Esophagus muscularis mucosa (tissue), 4 donors: Measurements from ENCODE around the gene CTNND1. TPM values are rescaled to one million over a fixed set of nuclear protein-coding genes. Genes with fewer than 3 reads are reported as not detected.

Experiments
- DNase-seq: peaks from one replicate; pipeline ENCODE4 v3.0.0-alpha.2; 2017; ENCODE audit errors: extremely low spot score
- H3K27ac ChIP-seq, 4 donors: fragments of 200-600 bp; sonication (generic); replicated peaks in 1 of 4; 1 replicate in 3 of 4; 2 replicates in 1 of 4; pipeline ENCODE4 v1.5.1; 2016 to 2019; ENCODE audit warnings: mild to moderate bottlenecking in 1 of 4
- H3K27me3 ChIP-seq, 4 donors: fragments of 200-600 bp; sonication (generic); one replicate each; pipeline versions ENCODE4 v1.5.1 to v1.6.0; 2016 to 2019
- H3K36me3 ChIP-seq, 4 donors: fragments of 200-600 bp; sonication (generic); one replicate each; pipeline ENCODE4 v1.5.1; 2016 to 2019
- H3K4me1 ChIP-seq, 4 donors: fragments of 200-600 bp; sonication (generic); one replicate each; pipeline ENCODE4 v1.5.1; 2016 to 2019
- H3K4me3 ChIP-seq, 4 donors: fragments of 200-600 bp; sonication (generic); 1 replicate in 2 of 4; 2 replicates in 2 of 4; pipeline ENCODE4 v1.5.1; 2016 to 2019; ENCODE audit warnings: mild to moderate bottlenecking in 4 of 4, moderate library complexity in 1 of 4
- H3K9me3 ChIP-seq, 4 donors: fragments of 200-600 bp; sonication (generic); 1 replicate in 3 of 4; 2 replicates in 1 of 4; pipeline ENCODE4 v1.5.1; 2016 to 2019
- EP300 ChIP-seq: sonication (generic); formaldehyde crosslinking; IDR thresholded peaks from one replicate; pipeline ENCODE4 v1.6.1; 2017; ENCODE audit warnings: antibody characterized with exemption
- POLR2A ChIP-seq: fragments of 450-650 bp; IDR thresholded peaks from one replicate; pipeline ENCODE4 v1.6.1; 2017; ENCODE audit warnings: antibody characterized with exemption, moderate library complexity, mild to moderate bottlenecking, low read depth
- POLR2AphosphoS5 ChIP-seq, 2 donors: sonication (generic); formaldehyde crosslinking; IDR thresholded peaks; one replicate each; pipeline ENCODE4 v1.6.1; 2017; ENCODE audit warnings: antibody characterized with exemption in 2 of 2
- WGBS: methylation state at CpG from one replicate; pipeline ENCODE4 v1.1.5; 2018; 5-methylcytosine and 5-hydroxymethylcytosine counted together
- intact Hi-C: fragments of 100-400 bp; cut with DNase I; formaldehyde crosslinking; loops from one replicate; pipeline ENCODE4 v1.15.1; 2023
- total RNA-seq, 4 donors: library from RNA; depleted of rRNA; stranded (reverse); fragments of >200 nt; gene quantifications; one replicate each; pipeline versions ENCODE4 v1.1.0 to v1.2.1, GENCODE V29; 2016
- TF ChIP-seq, protein P1 (sequence below), 3 experiments: fragments of 200-600 bp in 2 of 3; fragments of 450-650 bp in 1 of 3; sonication (generic) in 2 of 3; IDR thresholded peaks; one replicate each; pipeline ENCODE4 v1.5.1; 2017 to 2019; ENCODE audit warnings: antibody characterized with exemption in 3 of 3, mild to moderate bottlenecking in 2 of 3, moderate library complexity in 1 of 3

The CTNND1 gene
- total RNA-seq, 4 donors from 2014 or later, result 78.1 to 101 (median 89.5) TPM

DNA sequence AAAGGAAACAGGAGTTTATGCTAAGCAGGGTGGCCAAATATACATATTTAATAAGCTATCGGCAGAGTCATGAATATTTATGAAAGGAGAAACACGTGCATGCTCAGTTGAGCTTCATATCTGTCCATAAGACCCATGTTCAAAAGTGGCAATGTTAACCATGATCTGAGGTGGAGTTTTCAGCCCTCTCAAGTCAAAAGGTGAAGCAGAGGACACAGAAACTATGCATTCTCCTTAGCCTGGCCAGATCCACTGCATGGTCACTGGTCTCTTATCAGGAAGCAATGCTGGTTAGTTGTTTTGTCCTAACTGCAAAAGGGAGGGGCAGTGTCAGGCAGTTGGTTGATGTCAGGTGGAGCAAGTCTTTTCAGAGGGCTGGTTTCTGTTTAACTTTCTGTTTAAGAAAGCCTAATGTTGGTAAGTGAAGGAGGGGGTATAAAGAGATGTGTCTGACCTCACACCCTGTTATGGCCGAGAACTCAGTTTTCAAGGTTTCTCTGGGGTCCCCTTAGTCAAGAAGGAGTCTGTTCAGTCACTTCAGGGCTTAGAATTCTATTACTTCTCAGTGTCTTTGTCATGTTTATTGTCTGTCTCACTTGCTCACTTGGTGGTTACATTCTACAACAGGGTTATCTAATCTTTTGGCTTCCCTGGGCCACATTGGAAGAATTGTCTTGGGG lies 25.8 kb upstream of the CTNND1 start:
- Histone ChIP-seq H3K4me1 (peaks cover 0 to 5% (median 3%) of the 10 kb centered on the region in 4 donors), H3K4me3 (no peak overlapping the region), H3K36me3 (peaks cover 6 to 50% (median 27%) of the 10 kb centered on the region in 4 donors), H3K27me3 (no peaks in the 10 kb centered on the region), H3K9me3 (no peaks in the 10 kb centered on the region), H3K27ac (no peak overlapping the region)
- intact Hi-C loops, result no loop called here
- no peak for DNase-seq
- WGBS, result 83% methylated on average over 3 of the region's 3 CpGs
- TF ChIP-seq POLR2AphosphoS5 (IDR thresholded peaks at IDR 0.05), result no peak
- TF ChIP-seq, protein P1, sequence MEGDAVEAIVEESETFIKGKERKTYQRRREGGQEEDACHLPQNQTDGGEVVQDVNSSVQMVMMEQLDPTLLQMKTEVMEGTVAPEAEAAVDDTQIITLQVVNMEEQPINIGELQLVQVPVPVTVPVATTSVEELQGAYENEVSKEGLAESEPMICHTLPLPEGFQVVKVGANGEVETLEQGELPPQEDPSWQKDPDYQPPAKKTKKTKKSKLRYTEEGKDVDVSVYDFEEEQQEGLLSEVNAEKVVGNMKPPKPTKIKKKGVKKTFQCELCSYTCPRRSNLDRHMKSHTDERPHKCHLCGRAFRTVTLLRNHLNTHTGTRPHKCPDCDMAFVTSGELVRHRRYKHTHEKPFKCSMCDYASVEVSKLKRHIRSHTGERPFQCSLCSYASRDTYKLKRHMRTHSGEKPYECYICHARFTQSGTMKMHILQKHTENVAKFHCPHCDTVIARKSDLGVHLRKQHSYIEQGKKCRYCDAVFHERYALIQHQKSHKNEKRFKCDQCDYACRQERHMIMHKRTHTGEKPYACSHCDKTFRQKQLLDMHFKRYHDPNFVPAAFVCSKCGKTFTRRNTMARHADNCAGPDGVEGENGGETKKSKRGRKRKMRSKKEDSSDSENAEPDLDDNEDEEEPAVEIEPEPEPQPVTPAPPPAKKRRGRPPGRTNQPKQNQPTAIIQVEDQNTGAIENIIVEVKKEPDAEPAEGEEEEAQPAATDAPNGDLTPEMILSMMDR (IDR thresholded peaks at IDR 0.05), result no peak
- TF ChIP-seq POLR2A, result no peak
- TF ChIP-seq EP300, result no peak

DNA sequence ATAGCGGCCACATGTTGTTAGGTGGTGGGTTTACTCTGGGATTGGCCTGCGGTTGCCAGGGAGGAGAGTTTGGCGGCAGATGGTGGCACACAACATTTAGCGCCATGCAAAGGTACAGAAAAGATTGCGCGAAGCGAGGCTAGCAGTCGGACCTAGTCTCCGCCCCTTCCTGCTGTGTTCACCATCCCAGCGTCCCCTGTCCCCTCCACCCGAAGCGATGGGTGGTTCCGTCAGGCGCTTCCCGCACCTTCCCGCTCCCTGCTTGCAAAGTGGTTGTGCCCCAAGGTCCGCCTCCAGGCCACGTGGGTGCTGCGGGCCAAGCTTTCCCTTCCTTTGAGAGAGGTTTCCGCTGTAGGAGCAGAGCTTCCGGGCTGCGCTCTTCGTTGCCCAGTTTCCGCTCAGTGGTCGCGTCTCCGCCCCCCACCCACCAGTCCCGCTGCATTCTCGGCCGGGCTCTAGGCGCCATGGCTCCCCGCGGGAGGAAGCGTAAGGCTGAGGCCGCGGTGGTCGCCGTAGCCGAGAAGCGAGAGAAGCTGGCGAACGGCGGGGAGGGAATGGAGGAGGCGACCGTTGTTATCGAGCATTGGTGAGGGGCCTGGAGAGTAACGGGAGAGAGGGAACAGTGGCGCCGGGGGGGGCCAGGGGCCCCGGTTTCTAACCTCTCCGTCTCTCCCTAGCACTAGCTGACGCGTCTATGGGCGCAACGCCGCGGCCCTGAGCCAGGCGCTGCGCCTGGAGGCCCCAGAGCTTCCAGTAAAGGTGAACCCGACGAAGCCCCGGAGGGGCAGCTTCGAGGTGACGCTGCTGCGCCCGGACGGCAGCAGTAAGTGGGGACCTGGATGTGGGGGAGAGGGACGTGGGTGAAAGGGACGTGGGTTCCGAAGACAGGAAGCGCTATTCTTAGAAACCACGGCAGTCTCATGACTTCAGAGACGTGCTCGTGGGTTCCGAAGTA lies 20.2 kb upstream of the CTNND1 start, which contains the start of gene SELENOH:
Gene SELENOH (plus strand): TSS at position 360 of the 955 bp plus-strand sequence. CDS start 105 bp downstream, at position 465.
- WGBS, result 0% methylated on average over 45 of the region's 75 CpGs
- peaks cover 16 to 25% (median 19%) of the 10 kb centered on the region in 4 donors for H3K4me1 ChIP-seq
- TF ChIP-seq EP300 (no peak), POLR2AphosphoS5 (IDR thresholded peaks at IDR 0.05) (peak; percentile 95 to 98)
- no peaks in the 10 kb centered on the region for H3K9me3 ChIP-seq
- peak within 1 kb of the TSS; percentile 89 to 97 (median 96) for H3K27ac ChIP-seq
- peaks cover 24 to 73% (median 60%) of the 10 kb centered on the region in 4 donors for H3K36me3 ChIP-seq
- no peaks in the 10 kb centered on the region for H3K27me3 ChIP-seq
- intact Hi-C loops, result no loop called here
- H3K4me3 ChIP-seq, result peak within 1 kb of the TSS; percentile 74 to 99 (median 84)
- peak; percentile 99 for DNase-seq

DNA sequence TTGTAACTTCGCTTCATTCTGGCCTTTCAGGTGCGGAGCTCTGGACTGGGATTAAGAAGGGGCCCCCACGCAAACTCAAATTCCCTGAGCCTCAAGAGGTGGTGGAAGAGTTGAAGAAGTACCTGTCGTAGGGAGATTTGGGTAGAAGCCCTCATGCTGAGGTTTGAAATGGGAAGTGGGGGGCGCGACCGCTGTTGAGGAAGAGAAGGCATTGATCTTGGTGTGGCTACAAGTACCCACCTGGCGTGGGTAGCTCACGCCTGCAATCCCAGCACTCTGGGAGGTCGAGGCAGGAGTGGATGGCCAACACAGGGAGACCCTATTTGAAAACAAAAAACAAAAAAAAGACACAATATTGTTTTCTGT lies 19.5 kb upstream of the CTNND1 start:
- H3K36me3 ChIP-seq, result peaks cover 24 to 76% (median 63%) of the 10 kb centered on the region in 4 donors
- H3K9me3 ChIP-seq, result no peaks in the 10 kb centered on the region
- TF ChIP-seq, protein P1 (IDR thresholded peaks at IDR 0.05), result no peak
- TF ChIP-seq POLR2AphosphoS5 (IDR thresholded peaks at IDR 0.05), result peak in 1 of 2 donors; percentile 5
- no peak for TF ChIP-seq EP300
- TF ChIP-seq POLR2A, result no peak
- peaks cover 16 to 25% (median 19%) of the 10 kb centered on the region in 4 donors for H3K4me1 ChIP-seq
- H3K27me3 ChIP-seq, result no peaks in the 10 kb centered on the region
- DNase-seq, result no peak
- WGBS, result 5% methylated on average over 10 of the region's 10 CpGs
- intact Hi-C loops, result no loop called here
- peak overlapping the region; percentile 89 to 97 (median 96) for H3K27ac ChIP-seq
- H3K4me3 ChIP-seq, result peak overlapping the region; percentile 74 to 99 (median 84)

DNA sequence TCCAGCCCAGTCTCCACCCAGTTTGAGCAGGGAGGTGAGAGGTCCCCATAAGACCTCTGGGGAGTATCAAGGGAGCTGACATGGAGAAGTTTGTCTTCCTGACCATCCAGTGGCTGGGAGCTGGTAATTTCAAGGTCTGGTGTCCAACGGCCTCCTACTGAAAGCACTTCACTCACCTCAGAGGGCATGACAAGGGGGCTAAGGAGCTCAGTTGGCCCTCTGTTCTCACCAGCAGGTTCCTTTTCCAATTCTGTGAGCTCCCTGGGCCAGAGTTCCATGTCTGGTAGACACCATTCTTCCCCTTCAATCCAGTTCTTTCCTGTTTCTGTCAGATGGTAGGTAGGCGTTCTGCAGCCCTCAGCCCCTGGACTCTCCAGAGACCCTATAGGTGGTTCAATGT lies 17.2 kb upstream of the CTNND1 start:
- Histone ChIP-seq H3K36me3 (peaks cover 18 to 62% (median 47%) of the 10 kb centered on the region in 4 donors), H3K4me3 (no peak overlapping the region), H3K9me3 (no peaks in the 10 kb centered on the region), H3K27ac (no peak overlapping the region), H3K4me1 (peaks cover 16 to 25% (median 19%) of the 10 kb centered on the region in 4 donors), H3K27me3 (no peaks in the 10 kb centered on the region)
- TF ChIP-seq, protein P1 (IDR thresholded peaks at IDR 0.05), result no peak
- no peak for TF ChIP-seq POLR2A
- no peak for TF ChIP-seq POLR2AphosphoS5 (IDR thresholded peaks at IDR 0.05)
- no peak for TF ChIP-seq EP300
- intact Hi-C loops, result no loop called here
- DNase-seq, result no peak
- 75% methylated on average over 2 of the region's 2 CpGs for WGBS

DNA sequence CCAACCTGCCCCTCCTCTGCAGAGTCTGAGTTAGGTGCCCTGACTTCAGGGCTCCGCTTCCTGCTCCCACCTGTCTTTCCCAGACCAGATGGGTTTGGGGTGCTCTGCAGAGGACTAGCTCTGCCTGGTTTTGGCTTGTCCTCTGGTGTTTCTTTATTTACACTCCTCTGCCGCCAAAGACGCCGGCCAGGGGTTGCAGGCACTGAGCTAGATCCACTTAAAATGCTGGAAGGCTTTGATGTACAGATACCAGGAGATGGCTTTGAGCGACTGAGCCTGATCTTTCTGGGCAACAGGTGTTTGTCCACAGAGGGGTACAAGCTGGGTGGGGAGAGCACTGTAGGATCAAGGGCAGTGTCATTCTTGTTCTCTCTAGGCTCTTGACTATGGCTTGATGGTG lies 16.4 kb upstream of the CTNND1 start:
- 90% methylated on average over 5 of the region's 5 CpGs for WGBS
- Histone ChIP-seq H3K36me3 (peaks cover 18 to 55% (median 42%) of the 10 kb centered on the region in 4 donors), H3K9me3 (no peaks in the 10 kb centered on the region), H3K4me1 (peaks cover 16 to 25% (median 19%) of the 10 kb centered on the region in 4 donors), H3K4me3 (no peak overlapping the region), H3K27ac (no peak overlapping the region), H3K27me3 (no peaks in the 10 kb centered on the region)
- no peak for TF ChIP-seq POLR2A
- TF ChIP-seq EP300, result no peak
- TF ChIP-seq POLR2AphosphoS5 (IDR thresholded peaks at IDR 0.05), result no peak
- TF ChIP-seq, protein P1 (IDR thresholded peaks at IDR 0.05), result no peak
- no peak for DNase-seq
- intact Hi-C loops, result no loop called here
